HEK293 (cell line): ENCODE data around the gene CD207.

Experiments used
- GLI4 ChIP-seq: fragments of 450-650 bp; formaldehyde crosslinking; IDR thresholded peaks from 2 replicates; pipeline ENCODE4 v1.5.1; 2016; ENCODE audit warnings: missing biosample characterization, missing genetic modification characterization
- GLIS1 ChIP-seq: fragments of 450-650 bp; formaldehyde crosslinking; IDR thresholded peaks from 2 replicates; pipeline ENCODE4 v1.5.1; 2016; ENCODE audit warnings: missing biosample characterization, missing genetic modification characterization
- IKZF3 ChIP-seq: fragments of 450-650 bp; IDR thresholded peaks from 2 replicates; pipeline ENCODE4 v1.5.0; 2018; ENCODE audit warnings: missing biosample characterization, mild to moderate bottlenecking, missing genetic modification characterization, moderate library complexity
- PRDM6 ChIP-seq: fragments of 450-650 bp; formaldehyde crosslinking; IDR thresholded peaks from 2 replicates; pipeline ENCODE4 v1.5.1; 2017; ENCODE audit warnings: missing biosample characterization, missing genetic modification characterization
- REST ChIP-seq: fragments of 450-650 bp; formaldehyde crosslinking; IDR thresholded peaks from 2 replicates; pipeline ENCODE4 v1.5.1; 2016; ENCODE audit warnings: missing biosample characterization, missing genetic modification characterization
- SCRT1 ChIP-seq: fragments of 450-650 bp; formaldehyde crosslinking; IDR thresholded peaks from 2 replicates; pipeline ENCODE4 v1.5.1; 2016; ENCODE audit warnings: missing biosample characterization, missing genetic modification characterization, borderline replicate concordance
- SETDB1 ChIP-seq: IDR thresholded peaks from one replicate; pipeline ENCODE4 v1.6.1; 2017; ENCODE audit warnings: mild to moderate bottlenecking, low read length, moderate library complexity, mixed read lengths; ENCODE audit not compliant: insufficient read length
- TRIM28 ChIP-seq: IDR thresholded peaks from 2 replicates; pipeline ENCODE4 v1.6.1; 2011; ENCODE audit warnings: low read length, control low read depth, borderline replicate concordance
- ZBTB20 ChIP-seq: fragments of 450-650 bp; formaldehyde crosslinking; IDR thresholded peaks from 2 replicates; pipeline ENCODE4 v1.5.1; 2016; ENCODE audit warnings: missing biosample characterization, missing genetic modification characterization
- ZFHX2 ChIP-seq: fragments of 450-650 bp; formaldehyde crosslinking; conservative IDR thresholded peaks from 2 replicates; pipeline ENCODE4 v1.5.1; 2016; ENCODE audit warnings: missing biosample characterization, missing genetic modification characterization
- ZFP37 ChIP-seq: fragments of 450-650 bp; formaldehyde crosslinking; IDR thresholded peaks from 2 replicates; pipeline ENCODE4 v1.5.1; 2016; ENCODE audit warnings: missing biosample characterization, missing genetic modification characterization
- ZFP41 ChIP-seq: fragments of 450-650 bp; formaldehyde crosslinking; IDR thresholded peaks from 2 replicates; pipeline ENCODE4 v1.5.1; 2016; ENCODE audit warnings: missing biosample characterization, missing genetic modification characterization, borderline replicate concordance
- ZNF114 ChIP-seq: fragments of 450-650 bp; formaldehyde crosslinking; IDR thresholded peaks from 2 replicates; pipeline ENCODE4 v1.5.0; 2017; ENCODE audit warnings: missing biosample characterization, missing genetic modification characterization
- ZNF121 ChIP-seq: fragments of 450-650 bp; formaldehyde crosslinking; IDR thresholded peaks from 2 replicates; pipeline ENCODE4 v1.5.1; 2016; ENCODE audit warnings: missing biosample characterization, missing genetic modification characterization
- ZNF132 ChIP-seq: fragments of 450-650 bp; formaldehyde crosslinking; IDR thresholded peaks from 2 replicates; pipeline ENCODE4 v1.5.1; 2017; ENCODE audit warnings: missing biosample characterization, missing genetic modification characterization, borderline replicate concordance
- ZNF138 ChIP-seq: fragments of 450-650 bp; formaldehyde crosslinking; IDR thresholded peaks from 2 replicates; pipeline ENCODE4 v1.5.1; 2016; ENCODE audit warnings: missing biosample characterization, missing genetic modification characterization, borderline replicate concordance
- ZNF175 ChIP-seq: fragments of 450-650 bp; formaldehyde crosslinking; IDR thresholded peaks from 2 replicates; pipeline ENCODE4 v1.5.1; 2016; ENCODE audit warnings: missing biosample characterization, missing genetic modification characterization
- ZNF2 ChIP-seq: fragments of 450-650 bp; formaldehyde crosslinking; IDR thresholded peaks from 2 replicates; pipeline ENCODE4 v1.5.1; 2016; ENCODE audit warnings: missing biosample characterization, missing genetic modification characterization
- ZNF202 ChIP-seq: fragments of 450-650 bp; formaldehyde crosslinking; IDR thresholded peaks from 2 replicates; pipeline ENCODE4 v1.5.1; 2016; ENCODE audit warnings: missing biosample characterization, missing genetic modification characterization, borderline replicate concordance
- ZNF324 ChIP-seq: fragments of 450-650 bp; formaldehyde crosslinking; IDR thresholded peaks from 2 replicates; pipeline ENCODE4 v1.5.1; 2016; ENCODE audit warnings: missing biosample characterization, missing genetic modification characterization
- ZNF426 ChIP-seq: fragments of 450-650 bp; formaldehyde crosslinking; IDR thresholded peaks from 2 replicates; pipeline ENCODE4 v1.5.1; 2017; ENCODE audit warnings: missing biosample characterization, missing genetic modification characterization, mild to moderate bottlenecking, inconsistent platforms, moderate library complexity
- ZNF501 ChIP-seq: fragments of 450-650 bp; formaldehyde crosslinking; IDR thresholded peaks from 2 replicates; pipeline ENCODE4 v1.5.1; 2016; ENCODE audit warnings: missing biosample characterization, missing genetic modification characterization
- ZNF521 ChIP-seq: fragments of 450-650 bp; formaldehyde crosslinking; IDR thresholded peaks from 2 replicates; pipeline ENCODE4 v1.5.1; 2017; ENCODE audit warnings: missing biosample characterization, mild to moderate bottlenecking, missing genetic modification characterization
- ZNF580 ChIP-seq: fragments of 450-650 bp; formaldehyde crosslinking; IDR thresholded peaks from 2 replicates; pipeline ENCODE4 v1.5.1; 2016; ENCODE audit warnings: missing biosample characterization, missing genetic modification characterization
- ZNF585B ChIP-seq: fragments of 450-650 bp; formaldehyde crosslinking; IDR thresholded peaks from 2 replicates; pipeline ENCODE4 v1.5.1; 2016; ENCODE audit warnings: missing biosample characterization, missing genetic modification characterization
- ZNF629 ChIP-seq: fragments of 450-650 bp; formaldehyde crosslinking; IDR thresholded peaks from 2 replicates; pipeline ENCODE4 v1.5.1; 2017; ENCODE audit warnings: missing biosample characterization, missing genetic modification characterization
- ZNF660 ChIP-seq: fragments of 450-650 bp; IDR thresholded peaks from 2 replicates; pipeline ENCODE4 v1.5.1; 2018; ENCODE audit warnings: missing biosample characterization, mild to moderate bottlenecking, missing genetic modification characterization
- ZNF747 ChIP-seq: fragments of 450-650 bp; formaldehyde crosslinking; IDR thresholded peaks from 2 replicates; pipeline ENCODE4 v1.5.1; 2016; ENCODE audit warnings: missing biosample characterization, missing genetic modification characterization
- ZNF792 ChIP-seq: fragments of 450-650 bp; formaldehyde crosslinking; IDR thresholded peaks from 2 replicates; pipeline ENCODE4 v1.5.1; 2016; ENCODE audit warnings: missing biosample characterization, missing genetic modification characterization
- ZNF837 ChIP-seq: fragments of 450-650 bp; formaldehyde crosslinking; IDR thresholded peaks from 2 replicates; pipeline ENCODE4 v1.5.1; 2016; ENCODE audit warnings: missing biosample characterization, missing genetic modification characterization
- ZNF843 ChIP-seq: fragments of 450-650 bp; formaldehyde crosslinking; IDR thresholded peaks from 2 replicates; pipeline ENCODE4 v1.5.1; 2016; ENCODE audit warnings: missing biosample characterization, missing genetic modification characterization
- ZSCAN18 ChIP-seq: fragments of 450-650 bp; formaldehyde crosslinking; IDR thresholded peaks from 2 replicates; pipeline ENCODE4 v1.5.1; 2016; ENCODE audit warnings: missing biosample characterization, missing genetic modification characterization
- TF ChIP-seq, protein P1 (sequence below): fragments of 450-650 bp; formaldehyde crosslinking; IDR thresholded peaks from 2 replicates; pipeline ENCODE4 v1.5.1; 2016; ENCODE audit warnings: missing biosample characterization, missing genetic modification characterization, low read depth

The CD207 gene

GRCh38 chr2:70871398-70872211, 36.0 kb upstream of the CD207 start (continued):
- TF ChIP-seq ZSCAN18 (no peak), ZFHX2 (tag by site-specific recombination) (peak; percentile 33; the same call in 1 of the 2 replicates), SCRT1 (tag by site-specific recombination) (no peak), TRIM28 (peak; percentile 77; the same call in 1 of the 2 replicates), ZNF2 (tag by site-specific recombination) (peak; percentile 83), ZNF501 (tag by site-specific recombination) (peak; percentile 38; the same call in 1 of the 2 replicates), ZNF132 (no peak), ZNF580 (tag by site-specific recombination) (no peak), ZNF138 (tag by site-specific recombination) (no peak), IKZF3 (tag by site-specific recombination) (no peak), ZNF121 (tag by site-specific recombination) (no peak), ZNF585B (tag by site-specific recombination) (no peak), ZNF521 (tag by site-specific recombination) (no peak), ZNF426 (tag by site-specific recombination) (no peak), ZBTB20 (tag by site-specific recombination) (no peak), ZNF843 (no peak), ZNF629 (tag by site-specific recombination) (no peak), PRDM6 (tag by site-specific recombination) (no peak), GLIS1 (tag by site-specific recombination) (peak; percentile 55; the same call in 1 of the 2 replicates), ZFP41 (tag by site-specific recombination) (no peak), ZNF660 (tag by site-specific recombination) (no peak), ZNF114 (no peak), ZNF747 (tag by site-specific recombination) (no peak), ZNF175 (tag by site-specific recombination) (no peak), REST (no peak), ZNF202 (no peak), ZNF792 (no peak), ZNF324 (no peak), ZFP37 (tag by site-specific recombination) (no peak), ZNF837 (tag by site-specific recombination) (no peak), SETDB1 (no peak), GLI4 (no peak)
- TF ChIP-seq, protein P1, sequence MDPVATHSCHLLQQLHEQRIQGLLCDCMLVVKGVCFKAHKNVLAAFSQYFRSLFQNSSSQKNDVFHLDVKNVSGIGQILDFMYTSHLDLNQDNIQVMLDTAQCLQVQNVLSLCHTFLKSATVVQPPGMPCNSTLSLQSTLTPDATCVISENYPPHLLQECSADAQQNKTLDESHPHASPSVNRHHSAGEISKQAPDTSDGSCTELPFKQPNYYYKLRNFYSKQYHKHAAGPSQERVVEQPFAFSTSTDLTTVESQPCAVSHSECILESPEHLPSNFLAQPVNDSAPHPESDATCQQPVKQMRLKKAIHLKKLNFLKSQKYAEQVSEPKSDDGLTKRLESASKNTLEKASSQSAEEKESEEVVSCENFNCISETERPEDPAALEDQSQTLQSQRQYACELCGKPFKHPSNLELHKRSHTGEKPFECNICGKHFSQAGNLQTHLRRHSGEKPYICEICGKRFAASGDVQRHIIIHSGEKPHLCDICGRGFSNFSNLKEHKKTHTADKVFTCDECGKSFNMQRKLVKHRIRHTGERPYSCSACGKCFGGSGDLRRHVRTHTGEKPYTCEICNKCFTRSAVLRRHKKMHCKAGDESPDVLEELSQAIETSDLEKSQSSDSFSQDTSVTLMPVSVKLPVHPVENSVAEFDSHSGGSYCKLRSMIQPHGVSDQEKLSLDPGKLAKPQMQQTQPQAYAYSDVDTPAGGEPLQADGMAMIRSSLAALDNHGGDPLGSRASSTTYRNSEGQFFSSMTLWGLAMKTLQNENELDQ (tag by site-specific recombination) = no peak
